D721Med (cell line): Measurements from ENCODE around the gene KIAA0825.
"Not testable (repeated sequence)": the region's sequence is repeated elsewhere in the genome, so short reads cannot be mapped to it uniquely, and the experiment has no call there.

Source experiments
- DNase-seq: peaks from one replicate; pipeline ENCODE4 v3.0.0; 2011; ENCODE audit warnings: low spot score; ENCODE audit not compliant: insufficient read length
- FAIRE-seq: peaks from 2 replicates; lab custom pipeline; 2011; peaks lifted over from hg19 to GRCh38; lab: Jason Lieb, UNC
- TF ChIP-seq, protein P1 (sequence below): IDR thresholded peaks from 2 replicates; pipeline ENCODE4 v1.5.1; 2012; ENCODE audit warnings: mild to moderate bottlenecking, control low read depth; ENCODE audit not compliant: insufficient read depth; ENCODE audit errors: missing control alignments

The KIAA0825 gene

DNA sequence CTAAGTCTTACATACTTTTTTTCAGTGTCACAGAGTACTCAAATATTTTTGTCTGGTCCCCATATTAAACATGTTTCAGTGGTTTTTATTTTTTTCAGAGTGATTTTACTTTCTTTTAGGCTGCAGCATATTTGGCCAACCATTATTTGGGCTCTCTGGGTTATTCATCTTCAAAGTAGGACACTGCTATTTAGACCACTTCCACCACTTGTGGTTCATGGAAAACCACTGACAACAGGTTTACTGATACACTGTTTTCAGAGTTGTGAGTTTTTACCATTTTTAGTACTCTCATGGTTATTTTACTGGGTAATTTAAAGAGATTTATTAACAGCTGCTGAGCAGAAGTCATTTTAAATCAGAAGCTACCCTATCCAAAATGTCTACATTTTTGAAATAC is 437.6 kb downstream of the KIAA0825 start:
- DNase-seq (no peak), FAIRE-seq (no peak)
- TF ChIP-seq, protein P1, sequence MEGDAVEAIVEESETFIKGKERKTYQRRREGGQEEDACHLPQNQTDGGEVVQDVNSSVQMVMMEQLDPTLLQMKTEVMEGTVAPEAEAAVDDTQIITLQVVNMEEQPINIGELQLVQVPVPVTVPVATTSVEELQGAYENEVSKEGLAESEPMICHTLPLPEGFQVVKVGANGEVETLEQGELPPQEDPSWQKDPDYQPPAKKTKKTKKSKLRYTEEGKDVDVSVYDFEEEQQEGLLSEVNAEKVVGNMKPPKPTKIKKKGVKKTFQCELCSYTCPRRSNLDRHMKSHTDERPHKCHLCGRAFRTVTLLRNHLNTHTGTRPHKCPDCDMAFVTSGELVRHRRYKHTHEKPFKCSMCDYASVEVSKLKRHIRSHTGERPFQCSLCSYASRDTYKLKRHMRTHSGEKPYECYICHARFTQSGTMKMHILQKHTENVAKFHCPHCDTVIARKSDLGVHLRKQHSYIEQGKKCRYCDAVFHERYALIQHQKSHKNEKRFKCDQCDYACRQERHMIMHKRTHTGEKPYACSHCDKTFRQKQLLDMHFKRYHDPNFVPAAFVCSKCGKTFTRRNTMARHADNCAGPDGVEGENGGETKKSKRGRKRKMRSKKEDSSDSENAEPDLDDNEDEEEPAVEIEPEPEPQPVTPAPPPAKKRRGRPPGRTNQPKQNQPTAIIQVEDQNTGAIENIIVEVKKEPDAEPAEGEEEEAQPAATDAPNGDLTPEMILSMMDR: no peak

GRCh38 chr5:94175912-94176311 is 442.5 kb downstream of the KIAA0825 start:
- FAIRE-seq (no peak), DNase-seq (no peak)
- TF ChIP-seq, protein P1: no peak

DNA sequence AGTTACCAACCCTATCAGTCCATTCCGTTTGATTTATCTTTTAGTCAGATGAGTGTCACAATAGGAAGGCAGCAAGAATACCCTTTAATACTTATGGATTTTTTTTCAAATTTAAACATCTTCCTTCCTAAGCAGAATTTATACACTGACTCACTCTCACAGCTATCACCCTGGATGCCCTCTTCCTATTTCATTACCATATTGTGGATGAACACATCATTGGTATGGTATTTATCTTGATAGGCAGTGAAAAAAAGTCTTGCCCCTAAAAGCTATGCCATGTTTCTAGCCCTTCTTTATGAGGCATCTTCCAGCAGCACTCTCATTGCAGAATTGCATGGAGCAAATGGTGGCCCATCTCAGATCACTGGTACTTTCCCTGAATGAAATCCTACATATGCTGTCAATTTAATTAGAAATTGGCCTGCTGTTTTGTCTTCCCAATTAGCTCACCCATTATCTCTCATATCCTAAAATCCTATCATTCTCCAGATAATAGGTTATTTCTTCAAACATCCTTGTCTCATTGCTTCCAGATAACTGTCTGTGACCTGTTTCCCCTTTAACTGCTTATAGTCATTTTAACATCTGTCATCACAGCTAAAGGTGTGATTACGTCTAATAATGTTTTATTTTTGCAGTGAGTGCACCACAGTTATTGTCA is 443.5 kb downstream of the KIAA0825 start:
- TF ChIP-seq, protein P1: no peak
- no peak for FAIRE-seq
- no peak for DNase-seq

DNA sequence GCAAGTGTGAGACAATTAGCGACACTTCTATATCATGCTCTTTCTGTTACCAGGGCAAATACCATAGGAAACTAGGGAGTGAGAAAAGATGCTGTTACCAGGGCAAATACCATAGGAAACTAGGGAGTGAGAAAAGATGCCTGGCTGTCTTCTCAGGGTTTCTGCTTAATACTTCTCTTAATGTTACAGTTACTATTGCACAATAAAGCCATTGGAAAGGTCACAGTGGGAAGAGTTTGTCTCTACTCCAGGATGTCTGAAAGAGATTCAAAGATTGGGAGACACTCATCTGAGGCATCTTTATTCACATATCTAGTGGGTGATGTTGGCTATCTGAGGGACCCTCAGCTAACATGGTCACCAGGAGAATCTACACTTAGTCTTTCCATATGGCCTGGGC is 445.3 kb downstream of the KIAA0825 start:
- no peak for DNase-seq
- no peak for FAIRE-seq

DNA sequence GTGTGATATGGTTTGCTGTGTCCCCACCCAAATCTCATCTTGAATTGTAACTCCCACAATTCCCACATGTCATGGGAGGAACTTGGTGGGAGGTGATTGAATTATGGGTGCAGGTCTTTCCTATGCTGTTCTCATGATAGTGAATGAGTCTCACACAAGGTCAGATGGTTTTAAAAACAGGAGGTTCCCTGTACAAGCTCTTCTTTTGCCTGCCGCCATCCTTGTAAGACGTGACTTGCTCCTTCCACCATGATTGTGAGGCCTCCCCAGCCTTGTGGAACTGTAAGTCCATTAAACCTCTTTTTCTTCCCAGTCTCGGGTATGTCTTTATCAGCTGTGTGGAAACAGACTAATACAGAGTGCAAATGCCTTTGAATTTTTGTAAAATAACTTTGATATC is 447.3 kb downstream of the KIAA0825 start:
- FAIRE-seq, DNase-seq: not testable (repeated sequence)

More for the DNA sequence above, 445.3 kb downstream of the KIAA0825 start:
- TF ChIP-seq, protein P1: no peak

GRCh38 chr5:94170158-94170557 is 448.2 kb downstream of the KIAA0825 start:
- not testable (repeated sequence) for DNase-seq, FAIRE-seq

GRCh38 chr5:94168151-94168550 is 450.3 kb downstream of the KIAA0825 start:
- no peak for FAIRE-seq
- TF ChIP-seq, protein P1: no peak
- no peak for DNase-seq

DNA sequence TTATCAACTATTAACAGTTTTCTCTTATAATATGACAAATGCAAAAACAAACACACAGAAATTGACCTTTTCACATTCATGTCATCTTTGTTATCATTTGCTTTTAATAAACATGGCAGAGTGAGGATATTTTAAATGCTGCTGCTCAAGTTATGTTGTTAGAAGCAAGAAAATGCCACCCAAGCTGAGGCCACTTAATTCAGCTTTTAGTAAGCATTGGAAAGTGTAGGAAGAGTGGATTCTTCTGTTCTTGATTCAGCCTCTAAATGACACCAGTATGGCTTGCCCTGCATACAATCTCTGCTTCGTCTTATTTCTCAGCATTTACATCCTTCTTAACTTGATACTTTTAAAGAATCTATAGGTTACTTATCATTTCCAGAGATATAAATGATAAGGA is 456.6 kb downstream of the KIAA0825 start:
- DNase-seq: no peak
- TF ChIP-seq, protein P1: no peak
- no peak for FAIRE-seq
